Esophagus squamous epithelium (tissue), 5 donors: ENCODE measurements around the gene RANBP1. TPM values are rescaled to one million over a fixed set of nuclear protein-coding genes. Genes with fewer than 3 reads are reported as not detected.

Experiments
- DNase-seq: peaks from one replicate; lab custom pipeline; 2025; lab: John Stamatoyannopoulos, UW
- H3K27ac ChIP-seq, 4 donors: fragments of 200-600 bp; sonication (generic); one replicate each; pipeline ENCODE4 v1.5.1; 2016 to 2019; ENCODE audit warnings: mild to moderate bottlenecking in 1 of 4
- H3K27me3 ChIP-seq, 4 donors: fragments of 200-600 bp; sonication (generic); 1 replicate in 3 of 4; 2 replicates in 1 of 4; pipeline versions ENCODE4 v1.5.1 to v1.6.0; 2017 to 2021; ENCODE audit warnings: antibody characterized with exemption in 1 of 4
- H3K36me3 ChIP-seq, 3 donors: fragments of 200-600 bp; sonication (generic); one replicate each; pipeline ENCODE4 v1.5.1; 2016 to 2019
- H3K4me1 ChIP-seq, 3 donors: fragments of 200-600 bp; sonication (generic); one replicate each; pipeline ENCODE4 v1.5.1; 2017 to 2019
- H3K4me3 ChIP-seq, 4 donors: fragments of 200-600 bp; sonication (generic); 1 replicate in 3 of 4; 2 replicates in 1 of 4; pipeline ENCODE4 v1.5.1; 2016 to 2019; ENCODE audit warnings: mild to moderate bottlenecking in 2 of 4, moderate library complexity in 1 of 4
- H3K9me3 ChIP-seq, 3 donors: fragments of 200-600 bp; sonication (generic); one replicate each; pipeline ENCODE4 v1.5.1; 2016 to 2019
- CTCF ChIP-seq, 6 experiments: fragments of 450-650 bp in 4 of 6; fragments of 200-600 bp in 2 of 6; sonication (generic) in 2 of 6; IDR thresholded peaks; one replicate each; pipeline ENCODE4 v1.5.1; 2016 to 2019; ENCODE audit warnings: antibody characterized with exemption in 6 of 6, mild to moderate bottlenecking in 4 of 6, moderate library complexity in 4 of 6
- POLR2A ChIP-seq, 4 donors: fragments of 450-650 bp; IDR thresholded peaks; one replicate each; pipeline ENCODE4 v1.6.1; 2017; ENCODE audit warnings: antibody characterized with exemption in 4 of 4, mild to moderate bottlenecking in 4 of 4, moderate library complexity in 3 of 4
- WGBS, 2 donors: methylation state at CpG; one replicate each; pipeline ENCODE4 v1.1.5; 2018; 5-methylcytosine and 5-hydroxymethylcytosine counted together
- intact Hi-C: fragments of 100-400 bp; cut with DNase I; formaldehyde crosslinking; loops from one replicate; pipeline ENCODE4 v1.15.0; 2022
- total RNA-seq, 4 donors: library from RNA; depleted of rRNA; stranded (reverse); fragments of >200 nt; gene quantifications; one replicate each; pipeline ENCODE4 v1.1.0, GENCODE V29; 2016
- donor health status: DM: yes; HTN: yes; CAD: no.

Gene RANBP1
- total RNA-seq, 4 donors from 2014 or later = 178 to 358 (median 212) TPM

GRCh38 chr22:20167643-20168322 lies 51.9 kb downstream of the RANBP1 start:
- 79 to 90% methylated on average over 2 to 11 of the region's 19 CpGs for WGBS, 2 donors
- H3K9me3 ChIP-seq = no peaks in the 10 kb centered on the region
- no peak for TF ChIP-seq CTCF (IDR thresholded peaks at IDR 0.05)
- TF ChIP-seq POLR2A (IDR thresholded peaks at IDR 0.05) = no peak
- DNase-seq = no peak
- intact Hi-C loops = loop anchor here (10.0 kb wide), 1 partner anchor 57 kb away; no protein-coding TSS in a partner anchor
- no peak overlapping the region for H3K4me3 ChIP-seq
- no peak overlapping the region for H3K27ac ChIP-seq
- peaks cover 0 to 17% (median 0%) of the 10 kb centered on the region in 4 donors for H3K27me3 ChIP-seq
- H3K36me3 ChIP-seq = no peaks in the 10 kb centered on the region
- H3K4me1 ChIP-seq = no peaks in the 10 kb centered on the region

- Histone ChIP-seq H3K9me3 (no peaks in the 10 kb centered on the region), H3K4me3 (no peak overlapping the region), H3K4me1 (no peaks in the 10 kb centered on the region), H3K27ac (no peak overlapping the region), H3K36me3 (no peaks in the 10 kb centered on the region), H3K27me3 (peaks cover 0 to 24% (median 0%) of the 10 kb centered on the region in 4 donors)
- intact Hi-C loops = loop anchor here (10.0 kb wide), 1 partner anchor 55 kb away; no protein-coding TSS in a partner anchor
- no peak for DNase-seq
- WGBS, 2 donors = 62 to 80% methylated on average over 2 to 6 of the region's 10 CpGs
- TF ChIP-seq CTCF (IDR thresholded peaks at IDR 0.05) = no peak
- no peak for TF ChIP-seq POLR2A (IDR thresholded peaks at IDR 0.05)
Observed at GRCh38 chr22:20169253-20169822, 53.4 kb downstream of the RANBP1 start.

GRCh38 chr22:20170170-20170569 lies 54.3 kb downstream of the RANBP1 start:
- intact Hi-C loops = no loop called here

GRCh38 chr22:20171288-20172140 lies 55.6 kb downstream of the RANBP1 start:
- 82 to 89% methylated on average over 7 to 9 of the region's 12 CpGs for WGBS, 2 donors
- intact Hi-C loops = no loop called here
- Histone ChIP-seq H3K27ac (no peak overlapping the region), H3K4me3 (no peak overlapping the region), H3K36me3 (no peaks in the 10 kb centered on the region), H3K4me1 (no peaks in the 10 kb centered on the region), H3K27me3 (peaks cover 0 to 24% (median 0%) of the 10 kb centered on the region in 4 donors), H3K9me3 (no peaks in the 10 kb centered on the region)
- TF ChIP-seq POLR2A (IDR thresholded peaks at IDR 0.05) = no peak
- no peak for TF ChIP-seq CTCF (IDR thresholded peaks at IDR 0.05)
- DNase-seq = no peak

More at GRCh38 chr22:20170170-20170569, 54.3 kb downstream of the RANBP1 start:
- DNase-seq = no peak
- Histone ChIP-seq H3K4me1 (no peaks in the 10 kb centered on the region), H3K9me3 (no peaks in the 10 kb centered on the region), H3K36me3 (no peaks in the 10 kb centered on the region), H3K27ac (no peak overlapping the region), H3K4me3 (no peak overlapping the region), H3K27me3 (peaks cover 0 to 24% (median 0%) of the 10 kb centered on the region in 4 donors)
- TF ChIP-seq POLR2A (IDR thresholded peaks at IDR 0.05) (no peak), CTCF (IDR thresholded peaks at IDR 0.05) (no peak)
- 60 to 70% methylated on average over 2 of the region's 13 CpGs for WGBS, 2 donors
